ENCODE results near the gene HSPB7.

HSPB7 gene

GRCh38 chr1:15973772-15974171, 44.1 kb downstream of the HSPB7 start:
- no peak for DNase-seq

- no peak for DNase-seq
These were observed 45.4 kb downstream of the HSPB7 start for GRCh38 chr1:15972409-15972808.

GRCh38 chr1:15970911-15971310, 46.9 kb downstream of the HSPB7 start:
- no peak for DNase-seq

- no peak for DNase-seq
These were observed 48.4 kb downstream of the HSPB7 start for GRCh38 chr1:15969321-15969880.

GRCh38 chr1:15968172-15968571, 49.7 kb downstream of the HSPB7 start:
- no peak for DNase-seq

GRCh38 chr1:15966956-15967344, 50.9 kb downstream of the HSPB7 start:
- DNase-seq: no peak

GRCh38 chr1:15966081-15966955, 51.5 kb downstream of the HSPB7 start:
- DNase-seq: no peak

- no peak for DNase-seq
These were observed 52.5 kb downstream of the HSPB7 start for GRCh38 chr1:15965228-15965767.
